22Rv1 (cell line): ENCODE data around the gene MYO1D.

Source experiments
- CTCF ChIP-seq: fragments of 450-650 bp; IDR thresholded peaks from 2 replicates; pipeline ENCODE4 v1.5.1; 2017; ENCODE audit warnings: mild to moderate bottlenecking
- ZFX ChIP-seq: fragments of 450-650 bp; IDR thresholded peaks from 2 replicates; pipeline ENCODE4 v1.6.1; 2017; ENCODE audit warnings: antibody characterized with exemption, borderline replicate concordance

DNA sequence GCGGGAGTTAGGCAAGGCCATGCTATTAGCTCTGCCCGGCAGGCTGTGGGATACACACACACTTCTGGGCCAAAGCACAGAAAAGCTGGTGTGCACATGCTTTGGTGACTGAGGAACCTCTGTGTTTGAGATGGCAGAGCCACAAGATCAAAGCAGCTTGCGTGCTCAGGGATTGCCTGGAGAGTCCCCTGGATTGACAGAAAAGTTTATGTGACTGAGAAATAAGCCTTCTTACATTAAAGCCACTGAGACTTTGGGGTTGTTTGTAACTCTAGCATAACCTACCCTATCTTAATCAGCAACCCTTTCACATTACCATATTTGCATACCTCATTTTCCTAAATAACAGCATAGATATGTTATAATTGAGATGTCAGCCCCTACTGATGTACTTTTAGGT, 69.3 kb downstream of the MYO1D start:
- TF ChIP-seq CTCF (no peak), ZFX (no peak)
